BLaER1 treated with 17β-estradiol and CSF1 and Interleukin-3, amounts not matched to agents 10 nM and 100 nM (cell line): ENCODE measurements around the gene GPR18.

Source experiments
- H3K27ac ChIP-seq, 11 experiments: shearing (Covaris generic); formaldehyde crosslinking; 2 replicates each; pipeline ENCODE4 v1.8.1; 2022
- H3K27me3 ChIP-seq, 11 experiments: shearing (Covaris generic); formaldehyde crosslinking; 2 replicates each; pipeline ENCODE4 v1.8.1; 2022
- H3K36me3 ChIP-seq, 11 experiments: shearing (Covaris generic); formaldehyde crosslinking; 2 replicates each; pipeline ENCODE4 v1.8.1; 2022
- H3K4me1 ChIP-seq, 10 experiments: shearing (Covaris generic); formaldehyde crosslinking; 2 replicates each; pipeline ENCODE4 v1.8.1; 2022
- H3K4me2 ChIP-seq, 11 experiments: shearing (Covaris generic); formaldehyde crosslinking; 2 replicates each; pipeline ENCODE4 v1.8.1; 2022
- H3K4me3 ChIP-seq, 10 experiments: shearing (Covaris generic); formaldehyde crosslinking; 2 replicates each; pipeline ENCODE4 v1.8.1; 2022
- H3K9ac ChIP-seq, 11 experiments: shearing (Covaris generic); formaldehyde crosslinking; 2 replicates each; pipeline ENCODE4 v1.8.1; 2022
- H3K9me3 ChIP-seq, 11 experiments: shearing (Covaris generic); formaldehyde crosslinking; replicated peaks in 1 of 11; 2 replicates each; pipeline ENCODE4 v1.8.1; 2022
- H4K20me1 ChIP-seq, 11 experiments: shearing (Covaris generic); formaldehyde crosslinking; 2 replicates each; pipeline ENCODE4 v1.8.1; 2022
- Cebpa-rat ChIP-seq, 11 experiments: shearing (Covaris generic); IDR thresholded peaks; 2 replicates each; pipeline ENCODE4 v1.8.1; 2022

Gene GPR18

DNA sequence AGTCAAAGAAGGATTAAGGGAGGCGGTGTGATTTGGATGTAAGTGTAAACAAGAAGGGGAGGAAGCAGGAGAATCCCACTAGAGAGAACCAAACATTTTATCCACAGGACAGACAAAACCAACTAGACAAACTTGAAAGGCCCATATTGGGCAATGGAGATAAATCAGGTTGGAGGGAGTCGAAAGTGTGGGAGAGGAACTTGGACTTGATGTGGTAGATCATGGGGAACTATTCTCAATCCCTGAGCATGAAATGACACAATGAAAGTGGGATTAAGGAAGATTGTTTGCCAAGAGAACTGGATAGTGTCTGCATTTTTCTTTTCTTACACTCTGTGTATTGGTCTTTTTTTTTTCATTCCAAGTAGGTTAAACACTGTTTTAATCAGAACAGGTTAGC is 31.1 kb upstream of the GPR18 start:
- H3K4me3 ChIP-seq, result no peak overlapping the region
- peaks cover 7 to 99% (median 56%) of the 10 kb centered on the region in 11 experiments; a peak in 20 of 22 replicates for H3K36me3 ChIP-seq
- H4K20me1 ChIP-seq, result peaks cover 0 to 6% (median 0%) of the 10 kb centered on the region in 11 experiments; a peak in 3 of 22 replicates
- no peak overlapping the region for H3K9ac ChIP-seq
- no peaks in the 10 kb centered on the region for H3K9me3 ChIP-seq
- no peaks in the 10 kb centered on the region for H3K27me3 ChIP-seq
- H3K27ac ChIP-seq, result peak overlapping the region in 2 of 11 experiments; percentile 8 to 21; a peak in 2 of 22 replicates
- H3K4me1 ChIP-seq, result peaks cover 0 to 86% (median 37%) of the 10 kb centered on the region in 10 experiments; a peak in 13 of 20 replicates
- TF ChIP-seq Cebpa-rat (IDR thresholded peaks at IDR 0.05), result no peak
- H3K4me2 ChIP-seq, result peak overlapping the region in 5 of 11 experiments; percentile 25 to 75 (median 35); a peak in 10 of 22 replicates

DNA sequence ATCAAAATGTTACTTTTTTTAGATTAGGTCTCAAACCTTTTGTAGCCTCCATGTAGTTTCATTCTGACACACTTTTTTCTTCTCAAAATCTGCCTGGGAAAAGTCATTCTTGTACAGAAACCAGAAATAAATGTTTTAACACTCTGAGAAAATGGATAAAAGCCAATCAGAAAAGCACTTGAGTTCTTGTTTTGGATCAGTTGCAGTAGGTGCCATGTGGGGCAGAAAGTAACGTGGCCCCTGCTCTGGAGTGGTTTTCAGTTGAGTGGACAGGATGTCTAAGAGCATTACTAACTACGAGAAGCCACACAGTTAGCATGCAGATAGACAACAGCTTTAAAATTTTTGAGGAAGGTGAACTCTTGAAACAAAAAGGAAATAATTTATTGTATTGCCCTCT is 29.9 kb upstream of the GPR18 start:
- H3K27me3 ChIP-seq, result no peaks in the 10 kb centered on the region
- H3K9ac ChIP-seq, result no peak overlapping the region; a peak in 1 of 22 replicates
- TF ChIP-seq Cebpa-rat (IDR thresholded peaks at IDR 0.05), result no peak
- H3K4me2 ChIP-seq, result peak overlapping the region in 4 of 11 experiments; percentile 25 to 75 (median 44); a peak in 6 of 22 replicates
- peak overlapping the region in 5 of 11 experiments; percentile 3 to 49 (median 14); a peak in 6 of 22 replicates for H3K27ac ChIP-seq
- peaks cover 7 to 95% (median 55%) of the 10 kb centered on the region in 11 experiments; a peak in 20 of 22 replicates for H3K36me3 ChIP-seq
- peaks cover 10 to 86% (median 47%) of the 10 kb centered on the region in 10 experiments for H3K4me1 ChIP-seq
- H3K4me3 ChIP-seq, result no peak overlapping the region
- H4K20me1 ChIP-seq, result peaks cover 0 to 6% (median 0%) of the 10 kb centered on the region in 11 experiments; a peak in 3 of 22 replicates
- H3K9me3 ChIP-seq, result no peaks in the 10 kb centered on the region

DNA sequence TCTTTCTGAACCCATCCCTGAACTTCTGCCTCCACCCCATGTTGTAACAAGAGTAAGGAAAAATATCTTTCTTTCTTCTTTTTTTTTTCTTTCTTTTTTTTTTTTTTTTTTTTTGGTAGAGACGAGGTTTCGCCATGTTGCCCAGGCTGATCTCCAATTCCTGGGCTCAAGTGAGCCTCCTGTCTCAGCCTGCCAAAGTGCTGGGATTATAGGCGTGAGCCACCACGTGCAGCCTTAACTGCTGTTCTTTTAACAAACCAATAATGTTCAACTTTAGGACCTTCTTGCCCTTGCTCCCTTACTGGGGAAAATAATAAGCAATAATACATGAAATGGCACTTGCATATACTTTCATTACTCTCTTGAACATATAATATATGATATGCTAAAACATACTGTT is 29.4 kb upstream of the GPR18 start:
- Histone ChIP-seq H3K27ac (peak overlapping the region in 1 of 11 experiments; percentile 29; a peak in 1 of 22 replicates), H4K20me1 (peaks cover 0 to 6% (median 0%) of the 10 kb centered on the region in 11 experiments; a peak in 3 of 22 replicates), H3K36me3 (peaks cover 7 to 89% (median 51%) of the 10 kb centered on the region in 11 experiments; a peak in 20 of 22 replicates), H3K9me3 (no peaks in the 10 kb centered on the region), H3K4me3 (no peak overlapping the region), H3K4me1 (peaks cover 15 to 86% (median 50%) of the 10 kb centered on the region in 10 experiments), H3K27me3 (no peaks in the 10 kb centered on the region), H3K4me2 (peak overlapping the region in 4 of 11 experiments; percentile 25 to 75 (median 44); a peak in 7 of 22 replicates), H3K9ac (no peak overlapping the region)
- no peak for TF ChIP-seq Cebpa-rat (IDR thresholded peaks at IDR 0.05)

- Histone ChIP-seq H3K9me3 (no peaks in the 10 kb centered on the region), H3K27me3 (no peaks in the 10 kb centered on the region), H3K9ac (no peak overlapping the region), H3K27ac (peak overlapping the region in 6 of 11 experiments; percentile 2 to 23 (median 14); a peak in 6 of 22 replicates), H4K20me1 (peaks cover 0 to 6% (median 0%) of the 10 kb centered on the region in 11 experiments; a peak in 4 of 22 replicates), H3K4me1 (peaks cover 34 to 100% (median 69%) of the 10 kb centered on the region in 10 experiments), H3K36me3 (peaks cover 0 to 76% (median 54%) of the 10 kb centered on the region in 11 experiments; a peak in 19 of 22 replicates), H3K4me3 (no peak overlapping the region), H3K4me2 (peak overlapping the region in 5 of 11 experiments; percentile 2 to 91 (median 19); a peak in 7 of 22 replicates)
- TF ChIP-seq Cebpa-rat (IDR thresholded peaks at IDR 0.05), result no peak
Measured at GRCh38 chr13:99285432-99286182, 27.4 kb upstream of the GPR18 start.

DNA sequence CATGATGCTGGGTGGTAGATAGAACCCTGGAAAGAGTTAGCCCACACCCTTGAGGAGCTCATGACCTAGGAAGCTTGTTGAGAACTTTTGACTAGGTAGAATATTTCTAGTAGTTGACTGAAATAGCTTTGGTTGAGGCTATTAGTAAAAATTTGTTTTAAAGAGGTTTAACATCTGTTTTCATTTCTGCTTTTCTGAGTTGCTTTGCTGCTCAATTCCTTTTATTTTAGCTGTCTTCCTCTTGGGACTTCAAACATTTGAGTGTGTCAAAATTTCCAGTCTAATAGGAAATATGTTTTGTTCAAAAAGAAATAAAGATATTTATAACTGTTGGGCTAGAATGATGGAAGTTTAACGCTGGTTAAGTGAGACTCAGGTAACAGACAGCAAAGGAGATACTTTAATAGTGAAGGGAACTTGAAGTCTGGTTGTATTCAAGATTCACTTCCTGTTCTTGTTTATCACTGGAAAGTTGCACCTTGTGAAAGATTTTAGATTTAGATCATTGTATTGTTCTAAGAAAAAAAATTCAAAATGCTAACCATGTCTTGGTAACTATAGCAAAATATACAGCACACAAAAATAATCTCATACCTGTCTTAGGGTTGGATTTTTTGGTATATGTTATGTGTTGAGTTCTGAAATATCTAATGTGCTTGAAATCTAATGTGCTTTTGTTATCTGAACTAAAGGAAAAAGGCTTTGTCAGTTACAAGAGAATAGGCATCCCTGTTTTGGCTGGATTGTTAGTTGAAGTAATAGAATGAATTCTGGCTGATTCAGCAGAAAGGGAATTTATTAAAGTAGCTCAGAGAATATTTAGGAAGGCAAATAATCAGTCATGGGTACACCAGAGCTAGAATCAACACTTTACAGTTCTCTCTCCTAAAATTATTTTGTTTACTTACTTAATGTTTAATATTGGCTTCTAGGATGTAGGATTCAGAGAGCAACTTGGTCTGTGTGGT is 24.4 kb upstream of the GPR18 start:
- TF ChIP-seq Cebpa-rat (IDR thresholded peaks at IDR 0.05), result no peak
- peaks cover 0 to 4% (median 0%) of the 10 kb centered on the region in 11 experiments; a peak in 2 of 22 replicates for H4K20me1 ChIP-seq
- H3K9ac ChIP-seq, result peak overlapping the region; percentile 23 to 75 (median 65); a peak in 20 of 22 replicates
- peak overlapping the region; percentile 73 to 92 (median 82) for H3K4me2 ChIP-seq
- peak overlapping the region in 1 of 10 experiments; percentile 35; a peak in 1 of 20 replicates for H3K4me3 ChIP-seq
- H3K4me1 ChIP-seq, result peaks cover 57 to 100% (median 86%) of the 10 kb centered on the region in 10 experiments
- peak overlapping the region; percentile 68 to 87 (median 81) for H3K27ac ChIP-seq
- H3K9me3 ChIP-seq, result no peaks in the 10 kb centered on the region
- no peaks in the 10 kb centered on the region for H3K27me3 ChIP-seq
- H3K36me3 ChIP-seq, result peaks cover 0 to 66% (median 39%) of the 10 kb centered on the region in 11 experiments; a peak in 19 of 22 replicates

DNA sequence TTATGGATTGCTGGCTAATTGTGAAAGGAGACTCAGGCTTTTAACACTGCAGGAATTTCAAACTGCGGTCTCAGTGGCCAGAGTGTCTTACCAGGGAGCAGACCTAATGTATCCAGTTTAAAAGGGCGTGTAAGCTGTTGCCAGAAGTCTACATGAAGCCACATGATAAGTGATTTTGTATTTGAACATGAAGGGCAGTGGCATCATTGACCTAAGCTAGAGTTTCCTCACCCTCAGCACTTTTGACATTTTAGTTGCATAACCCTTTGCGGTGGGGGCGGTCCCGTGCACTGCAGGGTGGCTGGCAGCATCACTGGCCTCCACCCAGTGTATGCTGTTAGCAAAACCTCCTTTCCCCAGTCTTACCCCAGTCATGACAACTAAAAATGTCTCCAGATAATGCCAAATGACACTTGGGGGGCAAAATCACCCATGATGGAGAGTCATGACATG is 23.7 kb upstream of the GPR18 start:
- Histone ChIP-seq H3K36me3 (peaks cover 0 to 60% (median 34%) of the 10 kb centered on the region in 11 experiments; a peak in 19 of 22 replicates), H4K20me1 (peaks cover 0 to 4% (median 0%) of the 10 kb centered on the region in 11 experiments; a peak in 2 of 22 replicates), H3K27ac (peak overlapping the region; percentile 68 to 87 (median 81)), H3K4me2 (peak overlapping the region; percentile 73 to 92 (median 82)), H3K9me3 (no peaks in the 10 kb centered on the region), H3K4me3 (peak overlapping the region in 2 of 10 experiments; percentile 16 to 35; a peak in 2 of 20 replicates), H3K4me1 (peaks cover 58 to 100% (median 90%) of the 10 kb centered on the region in 10 experiments), H3K27me3 (no peaks in the 10 kb centered on the region), H3K9ac (peak overlapping the region; percentile 23 to 75 (median 65); a peak in 21 of 22 replicates)
- peak in 6 of 11 experiments; percentile 18 to 70 (median 36); a peak in 5 of 22 replicates for TF ChIP-seq Cebpa-rat (IDR thresholded peaks at IDR 0.05)

DNA sequence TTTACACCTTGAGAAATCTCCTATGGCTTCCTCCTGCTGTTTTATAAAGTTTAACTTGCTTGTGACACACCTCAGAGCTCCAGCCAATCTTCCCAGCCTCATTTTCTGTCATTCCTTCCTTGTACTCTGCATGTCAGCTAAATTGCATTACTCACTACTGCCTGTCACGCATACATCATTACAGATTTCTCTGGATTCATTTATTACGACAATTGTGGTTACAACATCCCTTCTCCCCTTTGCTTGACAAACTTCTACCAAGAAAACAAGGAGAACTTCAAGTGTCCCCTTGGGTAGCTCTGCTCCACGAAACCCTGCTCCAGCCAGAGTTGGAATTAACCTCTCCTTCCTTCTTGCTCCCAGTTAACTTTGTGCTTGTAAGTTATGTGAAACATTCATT is 22.0 kb upstream of the GPR18 start:
- H3K27ac ChIP-seq, result peak overlapping the region; percentile 18 to 87 (median 81); a peak in 20 of 22 replicates
- peak overlapping the region; percentile 4 to 92 (median 82); a peak in 21 of 22 replicates for H3K4me2 ChIP-seq
- H3K27me3 ChIP-seq, result no peaks in the 10 kb centered on the region
- H3K4me1 ChIP-seq, result peaks cover 65 to 100% (median 97%) of the 10 kb centered on the region in 10 experiments
- H4K20me1 ChIP-seq, result peaks cover 0 to 4% (median 0%) of the 10 kb centered on the region in 11 experiments; a peak in 2 of 22 replicates
- H3K9me3 ChIP-seq, result no peaks in the 10 kb centered on the region
- H3K4me3 ChIP-seq, result peak overlapping the region in 1 of 10 experiments; percentile 6; a peak in 2 of 20 replicates
- peaks cover 13 to 56% (median 37%) of the 10 kb centered on the region in 11 experiments for H3K36me3 ChIP-seq
- no peak for TF ChIP-seq Cebpa-rat (IDR thresholded peaks at IDR 0.05)
- H3K9ac ChIP-seq, result peak overlapping the region in 9 of 11 experiments; percentile 20 to 75 (median 45); a peak in 12 of 22 replicates
